ENCODE results near the gene KCTD2. TPM values are rescaled to one million over a fixed set of nuclear protein-coding genes. Genes with fewer than 3 reads are reported as not detected.
A peak's percentile ranks its signal among the peaks of the same experiment; 100 is the strongest.

Gene KCTD2
- total and polyA plus RNA-seq, 2 of the 13 experiments (the other 11 are each of a cell fraction or from before 2014, with no cell fraction given) = 28.3 to 32.6 TPM

- TF ChIP-seq TRAFD1 (CRISPR knock-in tag; IDR thresholded peaks at IDR 0.05; ENCODE audit: borderline replicate concordance) (no peak), FOSL1 (CRISPR knock-in tag; IDR thresholded peaks at IDR 0.05; ENCODE audit: borderline replicate concordance) (no peak), BCL6 (CRISPR knock-in tag; IDR thresholded peaks at IDR 0.05) (peak; percentile 79), ZNF121 (CRISPR knock-in tag; IDR thresholded peaks at IDR 0.05) (no peak), SKIL (CRISPR knock-in tag; IDR thresholded peaks at IDR 0.05; ENCODE audit: borderline replicate concordance) (peak; percentile 69; the same call in 1 of the 2 replicates), ZNF605 (CRISPR knock-in tag; IDR thresholded peaks at IDR 0.05) (peak; percentile 65), ZNF512B (CRISPR knock-in tag; IDR thresholded peaks at IDR 0.05; ENCODE audit: borderline replicate concordance) (no peak), REST (IDR thresholded peaks at IDR 0.05; ENCODE audit: borderline replicate concordance in 1 of 2, low read depth in 1 of 2, low read length in 2 of 2) (peak in 1 of 2 experiments; percentile 33; a peak in 1 of 4 replicates), ARID4A (CRISPR knock-in tag; IDR thresholded peaks at IDR 0.05; ENCODE audit: borderline replicate concordance) (peak; percentile 63; the same call in 1 of the 2 replicates), ZNF772 (CRISPR knock-in tag; IDR thresholded peaks at IDR 0.05) (peak; percentile 75), ZKSCAN1 (IDR thresholded peaks at IDR 0.05; ENCODE audit: low read length) (no peak), ZNF567 (CRISPR knock-in tag; IDR thresholded peaks at IDR 0.05; ENCODE audit: borderline replicate concordance) (no peak), EP300 (IDR thresholded peaks at IDR 0.05; ENCODE audit: low read depth in 2 of 2, low read length in 2 of 2) (peak in 1 of 2 experiments; percentile 76; a peak in 1 of 4 replicates), EP300 (CRISPR knock-in tag; IDR thresholded peaks at IDR 0.05; ENCODE audit: borderline replicate concordance) (peak; percentile 69; the same call in 1 of the 2 replicates)
Observed at GRCh38 chr17:75077072-75077495, 30.1 kb downstream of the KCTD2 start (continued).

All from HepG2 (cell line).